ENCODE data around the gene ATP13A4. TPM values are rescaled to one million over a fixed set of nuclear protein-coding genes. Genes with fewer than 3 reads are reported as not detected.

The ATP13A4 gene
- total RNA-seq = 47.2 TPM

GRCh38 chr3:193554811-193555210 is at the start of gene ATP13A4:
ATP13A4 (minus strand) TSS chr3:193554895; CDS start chr3:193554799, 96 bp downstream.
- peak; percentile 85 for DNase-seq (ENCODE audit: low spot score)

- DNase-seq (ENCODE audit: low spot score) = no peak
These were observed 44.7 kb upstream of the ATP13A4 start for GRCh38 chr3:193599393-193599792.

- no peak for DNase-seq (ENCODE audit: low spot score)
These were observed 43.5 kb upstream of the ATP13A4 start for GRCh38 chr3:193598202-193598601.

- DNase-seq (ENCODE audit: low spot score) = no peak
These were observed 41.3 kb upstream of the ATP13A4 start for GRCh38 chr3:193595939-193596487.

- no peak for DNase-seq (ENCODE audit: low spot score)
These were observed 40.4 kb upstream of the ATP13A4 start for GRCh38 chr3:193594946-193595689.

- no peak for DNase-seq (ENCODE audit: low spot score)
These were observed 39.0 kb upstream of the ATP13A4 start for GRCh38 chr3:193593668-193594030.

GRCh38 chr3:193592841-193593667 is 38.4 kb upstream of the ATP13A4 start, which contains the start of gene OPA1:
OPA1 (plus strand) TSS chr3:193593208; CDS start chr3:193593378, 170 bp downstream.
- DNase-seq (ENCODE audit: low spot score) = peak; percentile 97

GRCh38 chr3:193590088-193590856 is 35.6 kb upstream of the ATP13A4 start:
- DNase-seq (ENCODE audit: low spot score) = no peak

- no peak for DNase-seq (ENCODE audit: low spot score)
These were observed 34.9 kb upstream of the ATP13A4 start for GRCh38 chr3:193589616-193590015.

GRCh38 chr3:193589129-193589528 is 34.4 kb upstream of the ATP13A4 start:
- no peak for DNase-seq (ENCODE audit: low spot score)

GRCh38 chr3:193586526-193586925 is 31.8 kb upstream of the ATP13A4 start:
- DNase-seq (ENCODE audit: low spot score) = no peak

GRCh38 chr3:193585530-193585929 is 30.8 kb upstream of the ATP13A4 start:
- DNase-seq (ENCODE audit: low spot score) = no peak

- no peak for DNase-seq (ENCODE audit: low spot score)
These were observed 19.9 kb upstream of the ATP13A4 start for GRCh38 chr3:193574488-193575070.

- no peak for DNase-seq (ENCODE audit: low spot score)
These were observed 18.9 kb upstream of the ATP13A4 start for GRCh38 chr3:193573403-193574191.

GRCh38 chr3:193572426-193572908 is 17.8 kb upstream of the ATP13A4 start:
- DNase-seq (ENCODE audit: low spot score) = peak; percentile 56

- DNase-seq (ENCODE audit: low spot score) = no peak
These were observed 14.4 kb upstream of the ATP13A4 start for GRCh38 chr3:193569119-193569518.

GRCh38 chr3:193564012-193564411 is 9.3 kb upstream of the ATP13A4 start:
- peak; percentile 44 for DNase-seq (ENCODE audit: low spot score)

GRCh38 chr3:193563426-193563825 is 8.7 kb upstream of the ATP13A4 start:
- DNase-seq (ENCODE audit: low spot score) = peak; percentile 30

GRCh38 chr3:193560870-193561269 is 6.2 kb upstream of the ATP13A4 start:
- no peak for DNase-seq (ENCODE audit: low spot score)

- DNase-seq (ENCODE audit: low spot score) = no peak
These were observed 5.4 kb upstream of the ATP13A4 start for GRCh38 chr3:193560091-193560490.
